SKM-1 (cell line): Measurements from ENCODE around the gene PA2G4.
"Not testable (repeated sequence)": the region's sequence is repeated elsewhere in the genome, so short reads cannot be mapped to it uniquely, and the experiment has no call there.

Experiments used
- DNase-seq: peaks from one replicate; lab custom pipeline; 2025; ENCODE audit not compliant: unreplicated experiment; lab: John Stamatoyannopoulos, UW

PA2G4 gene

GRCh38 chr12:56099787-56100186 is 4.6 kb upstream of the PA2G4 start:
- DNase-seq, result no peak

GRCh38 chr12:56101045-56101444 is 3.3 kb upstream of the PA2G4 start:
- no peak for DNase-seq

GRCh38 chr12:56102683-56103065 is 1.7 kb upstream of the PA2G4 start:
- DNase-seq, result no peak

DNA sequence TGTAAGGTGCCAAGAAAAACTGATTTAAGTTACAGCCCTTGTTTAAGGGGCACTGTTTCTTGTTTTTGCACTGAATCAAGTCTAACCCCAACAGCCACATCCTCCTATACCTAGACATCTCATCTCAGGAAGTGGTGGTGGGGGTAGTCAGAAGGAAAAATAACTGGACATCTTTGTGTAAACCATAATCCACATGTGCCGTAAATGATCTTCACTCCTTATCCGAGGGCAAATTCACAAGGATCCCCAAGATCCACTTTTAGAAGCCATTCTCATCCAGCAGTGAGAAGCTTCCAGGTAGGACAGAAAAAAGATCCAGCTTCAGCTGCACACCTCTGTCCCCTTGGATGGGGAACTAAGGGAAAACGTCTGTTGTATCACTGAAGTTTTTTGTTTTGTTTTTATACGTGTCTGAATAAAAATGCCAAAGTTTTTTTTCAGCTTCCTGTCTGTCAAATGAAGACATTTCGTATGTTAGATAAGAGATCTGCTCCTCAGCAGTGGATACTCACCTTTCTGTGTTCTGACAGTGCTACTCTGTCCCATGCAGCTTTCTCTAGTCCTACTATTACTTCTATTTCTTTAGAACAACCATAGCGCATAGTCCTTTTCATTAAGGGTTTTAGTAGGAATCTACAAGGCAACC is 1.2 kb upstream of the PA2G4 start:
- DNase-seq, result no peak

GRCh38 chr12:56103823-56104108 is 593 bp upstream of the PA2G4 start:
- DNase-seq, result no peak

DNA sequence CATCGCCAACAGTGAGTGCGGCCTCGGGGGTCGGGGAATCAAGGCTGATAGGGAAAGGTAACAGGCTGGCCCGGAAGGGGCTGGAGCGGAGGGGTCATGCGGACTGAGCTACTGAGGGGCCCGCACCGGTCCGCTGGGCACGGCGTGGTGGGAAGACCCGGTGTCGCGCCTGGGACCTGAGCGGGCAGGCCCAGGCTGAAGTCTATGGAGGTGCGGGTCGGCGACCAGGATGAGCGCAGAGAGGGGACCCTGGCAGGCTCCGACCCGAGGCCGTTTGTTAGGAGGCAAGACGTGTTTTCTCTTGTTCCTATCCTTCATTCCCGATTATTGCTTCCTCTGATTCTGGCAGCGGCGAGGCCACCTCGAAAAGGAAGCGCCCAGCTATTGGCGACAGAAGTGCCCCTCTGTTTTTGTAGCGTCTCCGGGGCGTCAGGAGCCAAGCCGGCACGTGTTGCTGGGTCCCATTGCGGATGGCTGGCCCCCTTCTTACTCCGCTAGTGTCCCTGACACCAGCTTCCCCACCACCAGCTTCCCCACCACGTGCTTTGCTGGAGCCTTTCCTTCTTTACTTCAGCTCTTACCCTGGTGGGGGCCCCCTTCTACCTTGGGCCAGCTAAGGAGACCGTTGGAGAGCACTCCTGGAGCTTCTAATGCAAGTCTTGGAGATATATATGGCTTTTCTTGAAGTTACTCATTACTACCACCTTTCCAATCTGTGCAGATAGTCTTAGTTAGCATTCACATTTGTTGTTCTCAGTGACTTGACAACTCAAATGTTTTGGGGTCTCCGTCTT is 653 bp downstream of the PA2G4 start:
- no peak for DNase-seq

DNA sequence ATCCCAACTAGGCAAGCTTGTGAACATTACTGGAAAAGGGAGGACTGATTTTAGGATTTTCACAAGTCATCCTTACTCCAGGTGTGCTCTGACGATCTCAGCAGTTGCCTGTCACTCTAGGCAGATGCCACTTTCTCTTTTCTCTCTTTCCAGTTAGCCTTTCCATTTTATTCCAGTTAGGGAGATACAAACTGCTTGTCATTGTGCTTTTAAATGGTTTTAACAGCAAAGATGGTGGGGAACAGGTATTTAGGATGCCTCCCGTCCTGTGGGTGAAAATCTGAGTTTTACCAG is 1.2 kb downstream of the PA2G4 start:
- no peak for DNase-seq

- DNase-seq, result no peak
These were observed 2.9 kb downstream of the PA2G4 start for GRCh38 chr12:56107242-56107641.

- DNase-seq, result no peak
These were observed 6.2 kb downstream of the PA2G4 start for GRCh38 chr12:56110571-56110970.

DNA sequence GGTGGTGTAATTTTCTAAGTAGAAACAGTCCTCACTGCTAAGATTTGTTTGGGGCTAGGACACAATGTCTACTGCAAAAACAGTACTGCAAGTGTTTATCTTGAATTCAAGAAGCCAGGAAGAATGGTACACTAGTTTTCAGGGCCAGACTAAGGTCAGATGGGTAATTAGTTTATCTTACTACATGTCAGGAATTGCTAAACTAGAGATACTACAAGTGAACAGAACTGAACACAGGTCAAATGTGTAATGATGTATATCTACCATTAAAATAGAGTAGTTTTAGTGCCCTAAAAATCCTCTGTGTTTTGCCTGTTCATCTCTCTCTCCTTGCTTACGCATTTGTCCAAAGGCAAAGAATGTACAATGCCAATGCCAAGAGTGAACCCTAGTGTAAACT is 9.7 kb downstream of the PA2G4 start:
- no peak for DNase-seq

DNA sequence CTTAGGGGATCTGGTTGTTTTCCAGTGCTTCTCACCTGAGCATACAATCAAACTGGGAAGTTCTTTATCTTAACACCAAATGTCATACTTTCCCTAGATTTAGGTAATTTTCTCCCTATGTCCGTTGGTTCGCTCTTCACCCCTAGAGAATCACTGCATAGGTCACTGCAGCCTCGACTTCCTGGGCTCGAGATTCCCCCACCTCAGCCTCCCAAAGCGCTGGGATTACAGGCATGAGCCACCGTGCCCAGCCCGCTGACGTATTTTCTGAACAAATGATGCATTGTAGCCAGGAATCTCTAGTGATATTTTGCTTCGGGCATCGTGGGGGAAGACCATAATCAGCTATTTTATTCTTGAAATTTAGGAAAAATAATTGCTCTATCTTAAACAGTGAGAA is 11.0 kb downstream of the PA2G4 start:
- no peak for DNase-seq

DNA sequence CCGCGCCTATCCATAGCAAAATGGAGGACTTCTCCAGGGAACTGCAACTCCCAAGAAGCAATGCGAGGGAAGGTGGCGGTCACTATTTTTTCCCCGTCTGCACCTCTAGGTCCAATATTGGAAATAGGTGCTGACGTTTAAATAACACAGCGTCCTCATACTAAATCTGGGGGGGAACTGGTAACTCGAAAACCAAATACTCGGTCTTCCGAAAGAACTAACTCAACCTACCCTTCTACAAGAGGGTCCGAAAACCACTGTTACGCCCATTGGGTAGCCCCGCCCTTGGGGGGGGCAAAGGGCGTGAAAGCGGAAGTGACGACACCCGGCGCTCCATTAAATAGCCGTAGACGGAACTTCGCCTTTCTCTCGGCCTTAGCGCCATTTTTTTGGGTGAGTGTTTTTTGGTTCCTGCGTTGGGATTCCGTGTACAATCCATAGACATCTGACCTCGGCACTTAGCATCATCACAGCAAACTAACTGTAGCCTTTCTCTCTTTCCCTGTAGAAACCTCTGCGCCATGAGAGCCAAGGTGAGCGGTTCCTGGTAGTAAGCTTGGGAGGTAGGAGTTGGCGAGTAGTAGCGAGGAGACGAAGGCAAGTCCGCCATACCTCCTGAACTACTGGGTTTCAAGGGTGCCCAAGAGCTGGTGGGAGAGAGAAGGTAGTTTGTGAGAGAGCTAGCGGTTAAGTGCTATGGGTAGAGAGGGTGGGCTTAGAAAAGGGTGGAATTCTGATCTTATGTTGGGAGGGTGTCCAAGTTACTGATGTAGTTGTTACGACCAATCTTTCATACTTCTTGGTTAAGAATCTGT is 12.1 kb downstream of the PA2G4 start, which contains the start of gene RPL41:
RPL41 (plus strand) TSS at position 367 of the 815 bp plus-strand sequence.
- peak; percentile 67 for DNase-seq

DNA sequence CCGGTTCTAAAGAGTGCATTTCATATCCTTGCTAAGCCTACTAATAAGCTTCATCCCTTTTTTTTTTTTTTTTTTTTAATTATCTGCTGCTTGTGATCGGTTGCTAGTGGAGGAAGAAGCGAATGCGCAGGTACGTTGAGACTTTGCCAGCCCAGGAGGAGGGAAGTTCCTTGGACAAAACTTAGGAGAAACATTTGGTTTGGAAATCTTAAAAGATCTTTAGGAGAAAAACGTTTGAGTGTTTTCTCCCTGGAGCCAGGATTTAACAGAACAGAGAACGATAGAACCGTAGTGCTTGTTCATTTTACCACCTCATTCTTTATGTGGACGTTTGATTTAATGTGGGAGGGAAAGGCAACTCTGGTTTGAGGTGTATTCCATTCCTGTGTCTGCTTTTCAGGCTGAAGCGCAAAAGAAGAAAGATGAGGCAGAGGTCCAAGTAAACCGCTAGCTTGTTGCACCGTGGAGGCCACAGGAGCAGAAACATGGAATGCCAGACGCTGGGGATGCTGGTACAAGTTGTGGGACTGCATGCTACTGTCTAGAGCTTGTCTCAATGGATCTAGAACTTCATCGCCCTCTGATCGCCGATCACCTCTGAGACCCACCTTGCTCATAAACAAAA is 12.8 kb downstream of the PA2G4 start:
- DNase-seq, result not testable (repeated sequence)

DNA sequence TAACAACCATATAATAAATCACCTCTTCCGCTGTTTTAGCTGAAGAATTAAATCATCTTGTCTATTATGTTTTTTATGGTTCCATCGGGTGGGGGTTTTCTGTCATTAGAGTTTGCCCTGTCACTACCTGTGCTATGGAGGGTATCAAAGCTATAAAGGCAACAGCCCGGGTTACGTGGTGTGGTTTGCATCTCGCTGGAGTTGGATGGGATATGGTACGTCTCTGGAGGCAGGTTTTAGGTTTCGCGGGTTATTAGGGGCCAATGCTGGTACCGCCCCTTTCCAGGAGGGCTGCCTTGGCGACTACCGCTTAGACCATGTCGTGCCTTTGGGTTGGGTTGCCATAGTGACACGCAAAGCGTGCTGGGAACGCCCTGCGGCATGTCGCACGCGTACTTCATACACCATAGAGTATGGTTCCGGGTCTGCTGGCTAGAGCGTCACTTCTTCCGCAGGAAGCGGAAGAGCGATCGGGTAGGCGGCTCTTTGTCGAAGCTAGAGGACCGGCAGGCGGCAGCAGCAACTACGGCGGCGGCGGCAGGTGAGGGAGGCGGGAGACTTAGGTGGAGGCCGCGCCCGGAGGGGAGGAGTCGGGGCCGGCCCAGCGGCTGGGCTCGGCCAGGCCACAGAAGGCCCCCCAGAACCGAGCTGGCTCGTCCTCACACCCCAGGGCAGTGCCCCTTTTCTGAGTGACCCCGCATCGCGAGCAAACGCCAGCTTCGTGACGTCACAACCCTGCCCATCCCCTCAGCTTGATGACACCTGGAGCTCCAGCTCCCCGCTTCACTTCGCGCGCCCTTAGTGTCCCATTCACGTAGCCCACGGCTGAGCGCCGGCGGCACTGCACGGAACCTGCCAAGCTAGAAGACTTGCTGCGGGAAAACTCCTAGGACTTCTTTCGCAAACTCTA is 13.7 kb downstream of the PA2G4 start, which contains the start of gene ZC3H10:
ZC3H10 (plus strand) TSS at position 489 of the 910 bp plus-strand sequence. CDS start 2,297 bp downstream, outside the sequence.
- DNase-seq, result peak; percentile 84

- DNase-seq, result no peak
These were observed 14.5 kb downstream of the PA2G4 start for GRCh38 chr12:56118688-56119357.

- DNase-seq, result peak; percentile 18
These were observed 15.0 kb downstream of the PA2G4 start for GRCh38 chr12:56119361-56119796.

DNA sequence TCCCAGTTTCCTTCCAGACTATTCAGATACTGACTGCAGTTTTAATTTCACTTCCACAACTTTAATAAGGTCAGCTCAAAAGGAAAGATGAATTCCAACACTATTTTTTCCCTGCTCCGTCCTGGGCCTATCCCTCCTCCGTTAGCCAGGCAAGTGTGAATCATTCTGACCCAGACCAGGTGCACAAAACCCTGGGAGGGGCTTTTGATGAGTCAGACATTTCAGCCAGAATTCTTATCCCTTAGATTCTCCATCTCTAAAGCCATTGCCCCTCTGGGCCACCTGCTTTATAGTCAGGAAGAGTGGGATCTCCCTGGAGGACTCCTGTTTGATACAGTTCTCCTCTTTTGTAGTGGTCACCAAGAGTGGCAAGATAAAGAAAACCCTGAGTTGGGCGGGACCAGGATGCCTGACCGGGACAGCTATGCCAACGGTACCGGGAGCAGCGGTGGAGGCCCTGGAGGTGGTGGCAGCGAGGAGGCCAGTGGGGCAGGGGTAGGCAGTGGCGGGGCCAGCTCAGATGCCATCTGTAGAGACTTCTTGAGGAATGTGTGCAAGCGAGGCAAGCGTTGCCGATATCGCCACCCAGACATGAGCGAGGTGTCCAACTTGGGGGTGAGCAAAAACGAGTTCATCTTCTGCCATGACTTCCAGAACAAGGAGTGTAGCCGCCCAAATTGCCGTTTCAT is 15.9 kb downstream of the PA2G4 start:
- no peak for DNase-seq

- no peak for DNase-seq
These were observed 17.0 kb downstream of the PA2G4 start for GRCh38 chr12:56121204-56121870.

- no peak for DNase-seq
These were observed 18.3 kb downstream of the PA2G4 start for GRCh38 chr12:56122637-56123036.
